HG03175 (cell line): Measurements from ENCODE around the gene SEH1L.
"Not testable (repeated sequence)": the region's sequence is repeated elsewhere in the genome, so short reads cannot be mapped to it uniquely, and the experiment has no call there.

Experiments
- ATAC-seq: cut with Tn5 transposase; IDR thresholded peaks from one replicate; pipeline ENCODE4 v1.9.1; 2021; ENCODE audit warnings: mild to moderate bottlenecking, moderate library complexity; ENCODE audit not compliant: unreplicated experiment

The SEH1L gene

DNA sequence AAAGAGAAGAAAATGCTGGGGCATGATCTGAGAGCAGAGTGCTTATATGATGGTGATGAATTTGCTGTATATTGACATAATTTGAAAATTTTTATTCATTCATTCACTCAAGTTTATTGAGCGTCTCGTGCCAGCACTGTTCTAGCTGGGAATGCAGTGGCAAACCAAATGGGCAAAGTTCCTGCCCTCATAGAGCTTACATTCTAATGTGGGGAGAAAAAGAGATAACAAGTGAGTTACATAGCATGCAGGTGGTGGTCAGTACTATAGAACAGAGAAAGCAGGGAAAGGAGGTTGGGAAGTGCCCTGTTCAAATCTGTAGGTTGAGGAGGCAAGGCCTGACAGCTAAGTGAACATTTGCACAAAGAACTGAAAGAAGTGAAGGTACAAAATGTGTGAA lies 47.6 kb downstream of the SEH1L start:
- no peak for ATAC-seq

DNA sequence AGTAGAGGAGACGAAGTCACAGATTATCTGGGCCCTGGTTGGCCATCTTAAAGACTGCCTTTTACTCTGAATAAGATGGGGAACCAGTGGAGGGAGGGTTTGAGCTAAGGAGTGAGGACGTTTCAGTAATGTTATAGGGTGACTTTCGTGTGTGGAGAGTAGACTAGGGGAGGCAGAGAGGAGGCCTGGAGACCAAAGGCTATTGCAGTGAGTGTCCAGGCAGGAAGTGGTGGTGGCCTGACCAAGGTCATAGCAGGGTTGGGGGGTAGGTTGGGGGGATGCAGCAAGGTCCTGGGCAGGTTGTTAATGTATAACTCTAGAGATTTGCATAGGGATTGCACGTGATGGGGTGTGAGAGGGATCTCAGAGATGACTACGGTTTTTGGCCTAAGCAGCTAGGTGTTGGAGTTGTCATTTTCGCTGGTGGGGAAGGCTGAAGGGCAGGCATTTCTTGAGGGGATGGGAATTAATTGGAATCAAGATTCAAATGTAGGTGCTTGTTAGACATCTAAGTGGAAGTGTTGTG lies 48.2 kb downstream of the SEH1L start:
- no peak for ATAC-seq

DNA sequence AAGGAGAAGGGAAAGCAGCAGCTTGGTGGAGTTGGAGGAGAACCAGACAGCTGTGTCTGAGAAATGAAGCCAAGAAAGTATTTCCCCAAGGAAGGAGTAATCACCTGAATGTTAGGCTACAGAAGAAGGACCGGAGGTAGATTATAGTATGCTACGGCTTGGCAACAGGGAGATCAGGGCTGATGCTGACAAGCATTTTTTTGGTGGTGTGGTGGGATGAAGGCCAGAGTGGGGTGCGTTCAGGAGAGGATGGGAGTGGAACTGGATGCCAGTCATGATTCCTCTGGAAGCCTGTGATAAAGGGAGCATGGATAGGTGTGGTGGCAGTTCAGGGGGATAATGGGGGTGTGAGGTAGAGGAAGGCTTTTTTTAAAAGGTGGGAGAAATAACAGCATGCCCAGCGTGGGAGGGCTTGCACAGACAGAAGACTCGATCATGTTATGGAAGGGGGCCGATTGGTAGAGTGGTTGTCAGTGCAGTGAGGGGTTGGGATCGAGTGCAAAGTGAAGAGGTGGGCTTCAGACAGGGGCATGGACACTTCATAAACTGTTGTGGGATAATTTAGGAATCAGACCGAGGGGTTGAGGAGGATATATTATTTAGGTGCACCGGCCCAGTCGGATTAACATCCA lies 49.0 kb downstream of the SEH1L start:
- no peak for ATAC-seq

DNA sequence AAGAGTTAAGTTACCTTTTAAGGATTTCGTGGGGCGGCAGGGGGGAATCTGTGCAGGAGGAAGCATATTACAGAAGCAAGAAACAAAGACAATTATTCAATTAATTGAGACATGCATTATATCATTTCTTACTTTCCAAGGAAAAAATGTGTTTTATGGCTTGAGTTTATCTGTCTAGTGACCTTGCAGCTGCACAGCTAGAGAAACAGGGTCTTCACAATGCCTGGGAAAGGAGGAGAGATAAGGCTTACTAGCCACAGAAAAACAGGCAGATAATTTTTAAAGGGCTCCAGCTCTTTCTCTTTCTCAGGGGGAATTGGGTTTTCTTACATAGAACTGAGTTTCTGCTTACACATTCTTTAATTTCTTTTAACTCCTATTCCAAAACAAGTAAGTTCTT lies 49.5 kb downstream of the SEH1L start:
- not testable (repeated sequence) for ATAC-seq

DNA sequence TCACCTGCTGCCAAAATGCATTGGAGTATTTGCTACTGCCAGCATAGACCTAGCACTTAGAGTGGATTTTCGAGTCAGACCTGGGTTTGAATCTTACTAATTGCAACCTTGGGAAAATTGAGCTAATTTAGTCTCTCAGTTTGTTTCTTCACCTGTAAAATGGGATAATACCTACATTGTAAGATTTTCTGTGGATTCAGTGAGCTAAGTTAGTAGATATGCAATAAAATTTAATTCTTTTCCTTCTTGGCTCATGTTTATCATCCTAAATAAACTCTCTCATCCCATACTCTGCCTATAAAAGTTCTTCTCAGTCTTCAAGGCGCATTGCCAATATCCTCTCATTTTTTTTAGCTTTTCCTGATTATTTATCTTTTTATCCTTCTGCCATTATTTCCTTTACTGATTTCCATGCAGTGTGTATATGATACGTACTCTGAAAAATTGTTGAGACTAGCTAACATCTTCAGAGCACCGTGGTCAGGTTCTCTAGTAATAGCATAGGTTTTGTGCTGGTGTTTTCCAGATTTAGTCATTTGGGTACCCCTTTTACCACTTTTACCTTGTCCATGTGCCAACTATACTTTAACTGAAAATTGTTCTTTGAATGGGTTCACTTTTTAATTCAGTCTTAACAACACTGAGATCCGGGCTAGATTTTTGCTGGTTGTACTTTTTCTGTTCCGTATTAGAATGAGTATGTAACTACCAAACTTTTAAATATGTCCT lies 50.7 kb downstream of the SEH1L start:
- ATAC-seq, result no peak

DNA sequence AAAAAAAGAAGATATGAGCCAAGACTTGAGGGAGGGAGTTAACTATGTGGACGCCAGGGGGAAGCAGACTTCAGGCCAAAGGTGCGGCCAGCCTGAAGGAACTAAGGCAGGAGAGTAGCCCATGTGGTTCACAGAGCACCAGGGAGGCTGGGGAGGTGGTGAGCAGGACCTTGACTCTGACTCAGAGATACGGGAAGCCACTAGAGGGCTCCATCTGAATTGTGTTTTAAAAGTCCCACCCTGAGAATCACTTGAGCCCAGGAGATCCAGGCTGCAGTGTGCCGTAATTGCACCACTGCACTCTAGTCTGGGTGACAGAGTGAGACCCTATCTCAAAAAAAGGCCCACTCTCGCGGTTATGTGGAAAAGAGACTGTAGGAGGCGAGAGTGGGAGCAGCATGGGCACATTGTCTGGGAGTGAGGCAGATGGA lies 55.7 kb downstream of the SEH1L start:
- no peak for ATAC-seq

DNA sequence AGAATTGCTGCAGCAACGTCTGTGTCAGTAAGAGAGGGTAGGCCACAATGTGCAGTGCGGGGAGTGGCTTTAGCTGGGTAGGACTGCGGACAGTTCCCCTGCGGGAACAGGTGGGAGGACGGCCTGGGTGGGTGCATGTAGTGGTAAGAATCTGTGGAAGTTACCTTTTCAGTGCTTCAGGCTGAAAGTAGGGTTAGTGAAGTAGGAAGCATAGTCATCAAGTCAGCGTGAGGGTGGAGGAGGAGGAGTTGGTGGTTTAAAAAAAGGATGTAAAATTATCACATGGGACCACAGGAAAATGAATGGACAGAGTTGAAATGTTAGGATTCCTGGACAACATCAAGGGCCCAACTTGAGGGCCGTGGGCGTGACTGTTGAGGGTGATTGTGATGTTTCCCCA lies 56.6 kb downstream of the SEH1L start:
- ATAC-seq, result no peak

DNA sequence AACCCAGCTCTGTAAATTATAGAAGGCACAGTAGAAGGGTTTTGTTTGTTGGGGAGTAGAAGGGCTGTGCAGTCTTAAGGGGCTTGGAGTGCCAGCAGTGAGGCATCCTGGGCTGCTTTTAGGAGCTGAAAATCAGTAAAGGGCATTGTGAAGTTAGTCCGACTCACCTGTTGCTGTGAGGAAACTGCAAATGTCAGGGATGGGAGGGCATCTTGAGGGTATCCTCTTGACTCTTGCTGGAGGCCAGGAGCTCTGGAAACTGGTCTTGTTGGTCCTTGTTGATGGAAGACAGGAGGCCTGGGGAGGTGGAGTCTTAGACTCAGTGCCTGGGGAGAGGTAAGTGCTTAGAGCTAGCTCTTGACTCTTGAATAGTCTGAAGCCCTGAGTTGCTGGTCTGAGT lies 57.5 kb downstream of the SEH1L start:
- no peak for ATAC-seq

DNA sequence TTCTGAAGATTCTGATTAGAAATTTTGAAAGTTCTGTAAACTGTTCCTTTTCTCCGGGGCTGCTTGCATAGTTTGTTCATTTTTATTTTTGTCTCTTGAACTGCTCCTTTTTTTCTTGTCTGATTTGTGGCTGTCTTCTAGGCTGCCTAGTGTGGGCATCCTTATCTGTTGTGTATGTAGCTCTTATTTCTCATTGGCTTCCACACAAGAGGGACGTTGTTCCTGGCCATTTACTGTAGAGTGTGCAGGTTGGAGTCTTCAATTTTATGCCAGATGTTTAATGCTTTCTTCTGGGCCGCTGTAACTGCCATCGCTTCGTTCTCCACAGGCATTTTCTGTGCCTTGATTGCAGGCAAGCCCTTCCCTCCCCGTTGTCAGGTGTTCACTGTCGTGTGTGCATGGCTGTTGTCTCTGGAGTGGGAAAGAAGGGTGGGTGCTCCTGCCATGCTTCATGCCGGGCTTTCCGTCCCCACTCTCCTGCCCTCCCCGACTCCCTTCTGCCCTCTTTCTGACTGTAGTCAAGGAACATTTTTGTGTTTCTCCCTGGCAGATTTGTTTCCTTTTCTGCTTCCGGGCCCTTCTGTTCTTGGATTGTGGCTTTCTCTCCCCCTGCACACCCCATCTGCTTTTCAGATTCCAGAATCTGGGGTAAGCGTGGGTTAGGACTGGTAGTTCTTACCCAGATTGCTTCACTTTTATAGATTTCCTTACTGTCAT lies 58.9 kb downstream of the SEH1L start:
- no peak for ATAC-seq

DNA sequence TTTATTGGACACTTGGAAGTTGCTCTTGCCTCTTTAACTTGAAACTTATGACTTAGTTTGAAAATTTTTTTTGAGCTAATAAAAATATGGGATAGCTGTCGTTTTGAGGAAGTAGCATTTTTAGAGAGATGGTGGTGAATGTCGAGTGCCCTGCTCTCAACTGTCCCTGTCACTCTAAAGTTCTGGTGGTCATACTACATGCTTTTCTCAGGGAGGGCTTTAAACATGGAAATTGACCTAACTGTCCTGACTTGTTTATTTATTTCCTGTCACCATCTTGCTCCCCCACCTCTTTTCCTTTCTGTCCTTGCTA lies 59.4 kb downstream of the SEH1L start:
- no peak for ATAC-seq

DNA sequence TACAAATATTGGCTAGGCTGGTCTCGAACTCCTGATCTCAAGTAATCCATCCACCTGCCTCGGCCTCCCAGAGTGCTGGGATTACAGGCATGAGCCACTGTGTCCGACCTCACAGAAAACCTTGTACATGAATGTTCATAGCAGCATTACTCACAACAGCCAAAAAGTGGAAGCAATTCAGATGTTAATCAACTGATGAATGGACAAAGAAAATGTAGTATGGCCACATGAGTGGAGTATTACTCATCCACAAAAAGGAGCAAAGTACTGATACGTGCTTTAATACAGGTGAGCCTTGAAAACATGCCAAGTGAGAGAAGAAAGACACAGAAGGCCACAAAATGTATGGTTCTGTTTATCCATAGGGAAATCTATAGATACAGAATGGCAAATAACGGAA lies 63.9 kb downstream of the SEH1L start:
- ATAC-seq, result no peak

DNA sequence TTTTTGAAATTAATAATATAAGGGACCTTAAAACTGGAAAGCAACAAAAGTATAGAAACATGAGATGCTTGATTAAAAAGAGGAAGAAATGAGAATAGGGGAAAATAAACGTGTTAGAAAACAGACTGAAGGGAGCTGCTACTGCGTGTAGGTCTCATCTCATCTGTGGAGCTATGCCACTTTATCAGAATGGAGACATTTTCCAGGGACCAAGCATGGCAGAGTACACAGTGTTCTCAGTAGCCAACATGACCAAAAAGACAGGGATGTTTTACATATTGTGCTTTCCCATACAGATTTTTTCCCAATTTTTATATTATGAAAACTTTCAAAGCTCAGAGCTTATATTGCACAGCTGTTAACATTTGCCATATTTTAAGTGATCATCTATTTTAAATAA lies 66.4 kb downstream of the SEH1L start:
- no peak for ATAC-seq

DNA sequence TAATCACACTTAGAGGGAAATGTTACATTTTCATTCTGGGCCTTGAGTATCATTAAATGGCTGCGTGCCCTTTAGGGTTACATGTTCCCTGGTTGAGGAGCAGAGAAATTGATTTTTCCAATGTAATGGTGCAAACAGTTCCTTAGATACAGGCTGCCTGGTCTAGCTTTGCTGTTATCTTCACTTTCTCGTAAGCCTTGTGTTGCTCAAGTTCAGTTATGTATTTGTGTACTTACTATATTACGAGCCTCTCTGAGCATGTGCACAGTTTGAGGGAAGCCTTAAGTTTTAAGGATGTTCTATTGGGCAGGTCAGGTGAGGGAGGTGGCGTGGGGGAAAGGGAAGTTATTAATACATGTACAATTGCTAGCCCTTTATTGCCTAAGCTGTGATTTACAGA lies 67.0 kb downstream of the SEH1L start:
- ATAC-seq, result no peak

DNA sequence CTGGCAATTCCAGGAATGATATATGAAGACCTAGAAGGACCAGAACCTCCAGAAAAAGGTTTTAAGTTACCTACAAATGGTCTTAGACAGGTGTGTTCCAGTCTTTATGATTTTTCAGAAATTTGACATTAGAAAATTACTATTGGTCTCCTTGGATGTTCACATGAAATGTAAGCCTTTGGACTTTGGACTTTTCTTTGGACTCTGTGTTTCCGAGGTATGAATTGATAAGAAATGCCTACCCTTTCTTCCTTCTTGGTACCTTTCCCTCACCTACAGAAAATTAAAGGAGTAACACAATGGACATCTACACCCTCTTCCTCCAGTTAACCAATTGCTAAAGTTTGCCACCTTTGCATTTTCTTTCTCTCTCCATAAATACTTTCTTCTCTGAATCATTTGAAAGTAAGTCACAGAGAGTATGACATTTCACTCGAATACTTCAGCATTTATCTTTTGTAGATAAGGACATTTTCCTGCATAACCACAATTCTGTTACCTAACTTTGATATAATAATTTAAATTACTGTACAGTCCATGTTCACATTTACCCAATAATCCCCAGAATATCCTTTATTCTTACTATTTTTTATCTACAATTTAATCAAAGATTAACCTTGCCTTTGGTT lies 69.5 kb downstream of the SEH1L start:
- no peak for ATAC-seq

DNA sequence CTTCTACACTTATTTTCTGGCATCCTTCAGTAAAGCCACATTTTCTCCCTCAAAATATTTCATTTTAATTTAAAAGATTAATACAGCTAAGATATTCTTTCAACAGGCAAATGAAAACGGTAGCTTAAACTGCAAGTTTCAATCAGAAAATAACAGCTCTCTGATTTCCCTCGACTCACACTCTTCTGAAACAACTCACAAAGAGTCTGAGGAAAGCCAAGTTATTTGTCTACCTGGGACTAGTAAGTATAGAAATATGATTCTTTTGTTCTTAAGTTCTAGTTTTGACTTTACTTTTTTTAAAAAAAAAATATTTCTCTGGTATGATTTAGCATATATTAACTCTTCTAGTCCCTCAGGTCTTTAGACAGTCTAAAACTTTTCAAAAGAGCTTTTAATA lies 70.6 kb downstream of the SEH1L start:
- no peak for ATAC-seq

DNA sequence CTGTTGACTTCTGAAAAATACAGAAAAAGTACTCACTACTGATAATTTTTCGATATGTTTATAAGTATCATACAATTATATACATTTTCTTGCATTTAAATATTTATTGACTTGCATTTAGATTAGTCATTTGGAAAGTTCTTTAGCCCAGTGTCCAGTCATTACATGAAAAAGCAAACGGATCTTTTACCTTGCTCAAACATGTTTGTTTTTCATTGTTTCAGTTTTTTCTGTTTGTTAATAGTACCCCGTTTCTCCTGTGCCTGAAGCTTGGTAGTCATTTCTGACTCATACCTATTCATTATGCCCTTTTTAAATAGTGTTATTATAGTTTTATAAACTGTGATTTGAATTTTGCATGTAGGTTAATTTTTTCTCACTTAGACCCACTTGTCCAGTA lies 71.5 kb downstream of the SEH1L start:
- ATAC-seq, result peak; percentile 58

DNA sequence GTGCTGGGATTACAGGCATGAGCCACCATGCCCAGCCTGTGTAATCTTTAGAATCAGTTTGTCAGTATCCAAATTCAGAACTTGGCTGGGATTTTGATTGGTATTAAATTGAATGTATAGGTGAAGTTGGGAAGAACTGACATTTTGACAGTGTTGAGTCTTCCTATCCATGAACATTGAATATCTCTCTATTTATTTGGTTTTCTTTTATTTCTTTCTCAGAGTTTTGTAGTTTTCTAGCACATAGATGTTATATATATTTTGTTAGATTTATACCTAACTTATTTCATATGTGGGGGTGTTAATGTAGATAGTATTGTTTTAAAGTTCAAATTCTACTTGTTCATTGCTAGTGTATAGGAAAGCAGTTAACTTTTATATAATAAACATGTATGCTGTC lies 74.8 kb downstream of the SEH1L start:
- no peak for ATAC-seq

DNA sequence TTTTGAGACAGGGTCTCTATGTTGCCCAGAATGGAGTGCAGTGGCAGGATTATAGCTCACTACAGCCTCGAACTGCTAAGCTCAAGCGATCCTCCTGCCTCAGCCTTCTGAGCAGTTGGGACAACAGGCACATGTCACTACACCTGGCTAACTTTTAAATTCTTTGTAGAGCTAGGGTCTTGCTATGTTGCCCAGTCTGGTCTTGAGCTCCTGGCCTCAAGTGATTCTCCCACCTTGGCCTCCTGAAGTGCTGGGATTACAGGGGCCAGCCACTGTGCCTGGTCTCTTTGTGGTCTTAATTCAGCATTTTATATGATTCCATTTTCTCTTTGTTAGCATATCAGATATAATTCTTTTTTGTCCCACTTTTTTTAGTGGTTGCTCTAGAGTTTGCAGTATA lies 77.4 kb downstream of the SEH1L start:
- ATAC-seq, result no peak

DNA sequence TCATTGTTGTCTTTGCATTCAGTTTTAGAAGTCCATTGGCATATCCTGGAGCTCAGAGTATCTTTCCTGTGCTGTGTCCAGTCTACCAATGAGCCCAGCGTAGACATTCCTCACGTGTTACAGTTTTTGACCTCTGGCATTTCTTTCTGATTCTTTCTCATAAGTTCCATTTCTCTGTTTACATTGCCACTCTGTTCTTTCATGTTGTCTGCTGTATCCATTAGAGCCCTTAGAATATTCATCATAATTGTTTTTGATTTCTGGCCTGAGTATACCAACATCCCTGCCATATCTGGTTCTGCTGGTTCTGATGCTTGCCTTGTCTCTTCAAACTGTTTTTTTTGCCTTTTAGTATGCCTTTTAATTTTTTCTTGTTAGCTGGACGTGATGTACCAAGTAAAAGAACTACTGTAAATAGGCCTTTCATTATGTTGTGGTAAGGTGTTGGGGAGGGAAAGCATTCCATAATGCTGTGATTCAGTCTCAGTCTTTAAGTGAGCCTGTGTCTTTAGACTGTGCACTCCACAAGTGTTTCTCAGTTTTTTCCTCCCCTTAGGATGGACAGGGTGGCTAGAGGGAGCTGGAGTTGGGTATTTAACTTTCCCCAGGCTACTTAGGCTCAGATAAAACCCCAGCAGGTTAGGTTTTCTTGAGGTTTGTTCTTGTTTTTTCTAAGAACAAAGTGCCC lies 78.9 kb downstream of the SEH1L start:
- no peak for ATAC-seq

DNA sequence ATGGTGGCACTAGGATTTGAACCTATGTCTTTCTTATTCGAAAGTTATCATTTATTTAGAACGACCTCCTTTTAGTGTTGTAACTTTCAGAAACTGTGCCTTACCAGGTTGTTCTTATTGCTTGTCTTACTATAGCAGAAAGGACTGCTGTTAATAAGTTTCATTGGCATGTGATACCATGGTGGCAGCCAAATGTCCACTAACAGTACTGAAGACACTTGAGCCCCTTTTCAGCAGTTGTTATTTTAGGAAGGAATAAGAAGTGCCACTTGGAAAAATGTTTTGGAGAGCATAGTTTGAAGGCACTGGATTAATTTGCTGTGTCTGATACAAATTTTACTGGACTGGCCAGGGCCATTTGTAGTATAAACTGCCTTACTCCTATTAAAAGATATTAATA lies 81.1 kb downstream of the SEH1L start:
- ATAC-seq, result no peak

DNA sequence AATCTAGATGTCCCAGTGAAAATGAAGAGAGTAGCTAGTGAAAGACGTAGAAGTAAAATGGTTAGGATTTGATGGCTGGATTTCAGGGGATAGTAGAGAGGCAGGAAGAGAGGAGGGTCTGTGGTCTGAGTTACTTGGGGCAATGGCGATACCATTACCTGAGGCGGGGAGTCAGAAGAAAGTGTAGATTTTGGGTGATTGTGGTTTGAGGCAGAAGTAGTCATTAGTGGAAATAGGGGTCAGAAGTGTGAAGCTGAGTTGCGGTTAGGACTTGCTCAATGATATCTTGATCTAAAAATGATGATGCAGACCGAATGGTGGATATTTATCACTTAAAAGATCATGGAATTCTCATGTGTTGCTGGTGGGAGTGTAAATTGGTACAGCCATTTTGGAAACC lies 84.4 kb downstream of the SEH1L start:
- no peak for ATAC-seq
